Occipital lobe (tissue), 2 donors: ENCODE data around the gene FXYD6. TPM values are rescaled to one million over a fixed set of nuclear protein-coding genes. Genes with fewer than 3 reads are reported as not detected.

Experiments used
- DNase-seq: peaks from one replicate; lab custom pipeline; 2025; lab: John Stamatoyannopoulos, UW
- total RNA-seq: library from RNA; depleted of rRNA; stranded (reverse); fragments of >200 nt; gene quantifications from one replicate; pipeline ENCODE4 v1.2.3, GENCODE V29; 2014

The FXYD6 gene
- total RNA-seq, 1 donor from 2014 or later: 107 TPM

- DNase-seq: no peak
Observed at GRCh38 chr11:117830674-117831351, 45.6 kb downstream of the FXYD6 start.

GRCh38 chr11:117830072-117830471 lies 46.4 kb downstream of the FXYD6 start:
- DNase-seq: no peak

- DNase-seq: no peak
Observed at GRCh38 chr11:117829369-117829725, 47.1 kb downstream of the FXYD6 start.

- no peak for DNase-seq
Observed at GRCh38 chr11:117828611-117829368, 47.7 kb downstream of the FXYD6 start.

GRCh38 chr11:117827521-117828511 lies 48.6 kb downstream of the FXYD6 start:
- no peak for DNase-seq

- DNase-seq: no peak
Observed at GRCh38 chr11:117826832-117827231, 49.6 kb downstream of the FXYD6 start.

GRCh38 chr11:117826190-117826570 lies 50.3 kb downstream of the FXYD6 start:
- no peak for DNase-seq

GRCh38 chr11:117825538-117826189 lies 50.8 kb downstream of the FXYD6 start:
- no peak for DNase-seq

GRCh38 chr11:117824571-117825537 lies 51.6 kb downstream of the FXYD6 start, which contains the start of gene FXYD2:
FXYD2 (minus strand) TSS chr11:117824744; CDS start chr11:117824678, 66 bp downstream.
- no peak for DNase-seq

GRCh38 chr11:117823946-117824420 lies 52.5 kb downstream of the FXYD6 start:
- DNase-seq: no peak

GRCh38 chr11:117823294-117823945 lies 53.0 kb downstream of the FXYD6 start:
- DNase-seq: no peak

- DNase-seq: no peak
Observed at GRCh38 chr11:117822074-117823033, 54.1 kb downstream of the FXYD6 start.

GRCh38 chr11:117821431-117821830 lies 55.0 kb downstream of the FXYD6 start:
- DNase-seq: no peak

- no peak for DNase-seq
Observed at GRCh38 chr11:117820516-117820915, 55.9 kb downstream of the FXYD6 start.

- DNase-seq: no peak
Observed at GRCh38 chr11:117820071-117820470, 56.4 kb downstream of the FXYD6 start.

GRCh38 chr11:117819096-117820040 lies 57.1 kb downstream of the FXYD6 start:
- DNase-seq: peak; percentile 54
